ENCODE data around the gene ADIPOR2. TPM values are rescaled to one million over a fixed set of nuclear protein-coding genes. Genes with fewer than 3 reads are reported as not detected.

The ADIPOR2 gene
- polyA plus RNA-seq, 3 donors, result 3.9 to 14.6 (median 6.2) TPM

DNA sequence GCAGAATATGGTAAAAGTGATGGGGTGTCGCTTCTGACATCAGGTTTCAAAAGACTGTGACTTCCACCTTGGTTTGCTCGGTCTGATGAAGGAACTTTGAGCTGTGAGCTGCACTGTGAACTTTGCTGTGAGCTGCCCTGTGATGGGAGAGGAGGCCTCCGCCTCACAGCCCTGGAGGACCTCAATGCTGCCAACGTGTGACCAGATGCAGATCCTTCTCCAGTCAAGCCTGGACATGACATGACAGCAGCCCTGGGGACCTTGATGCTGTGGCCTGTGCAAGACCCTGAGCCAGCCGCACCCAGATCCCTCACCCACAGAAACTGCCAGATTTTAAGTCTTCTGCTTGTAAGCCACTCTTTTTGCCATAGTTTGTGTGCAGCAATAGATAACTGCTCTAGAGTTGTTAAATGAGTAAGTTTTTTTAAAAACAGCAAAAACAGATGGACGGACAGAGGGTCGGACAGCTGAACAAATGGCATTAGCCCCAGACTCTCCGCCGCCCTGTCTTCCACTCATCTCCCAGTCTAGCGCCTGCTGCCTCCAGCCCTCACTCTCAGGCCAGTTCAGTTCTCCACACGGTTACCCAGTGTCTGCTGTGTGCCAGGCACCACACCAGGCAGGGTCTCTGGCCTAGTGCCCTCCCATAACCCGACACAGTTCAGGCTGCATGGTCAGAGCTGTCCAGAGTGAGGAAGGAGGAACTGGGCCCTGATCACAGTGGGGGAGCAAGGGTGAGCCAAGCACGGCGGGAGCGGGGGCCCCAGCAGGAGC lies 116.4 kb downstream of the ADIPOR2 start:
- no peak for DNase-seq
- Mint-ChIP-seq H3K4me1 (peaks cover 61% of the 10 kb centered on the region), H3K9me3 (no peaks in the 10 kb centered on the region), H3K36me3 (peaks cover 7 to 8% of the 10 kb centered on the region in 2 donors), H3K27ac (peak overlapping the region in 6 of 7 donors; percentile 46 to 88 (median 66)), H3K4me3 (peak overlapping the region in 1 of 2 donors; percentile 16), H3K27me3 (ENCODE audit: low read depth in 3 of 3) (peaks cover 0 to 2% (median 0%) of the 10 kb centered on the region in 3 donors)
- Histone ChIP-seq H3K4me3 (replicated peaks in 1 of 3; ENCODE audit: low read depth in 2 of 3, low read length in 3 of 3) (no peak overlapping the region), H3K27ac (ENCODE audit: low read depth in 1 of 2, low read length in 2 of 2) (peak overlapping the region in 1 of 2 donors; percentile 24), H3K4me1 (ENCODE audit: control insufficient read depth in 1 of 2, insufficient read depth in 2 of 2, low read length in 2 of 2) (peaks cover 60 to 76% of the 10 kb centered on the region in 2 donors), H3K4me2 (replicated peaks; ENCODE audit: extremely low read depth, low read length, poor library complexity, severe bottlenecking) (no peak overlapping the region), H3K79me2 (ENCODE audit: insufficient read depth, low read length) (peaks cover 21% of the 10 kb centered on the region), H3K27me3 (ENCODE audit: control insufficient read depth in 2 of 2, insufficient read depth in 2 of 2, low read length in 2 of 2) (no peaks in the 10 kb centered on the region), H4K20me1 (ENCODE audit: insufficient read depth, low read length) (no peaks in the 10 kb centered on the region), H3K9ac (ENCODE audit: insufficient read depth, low read length, poor library complexity, severe bottlenecking) (no peak overlapping the region), H2AFZ (ENCODE audit: insufficient read depth, low read depth, low read length, poor library complexity, severe bottlenecking) (no peak overlapping the region), H3K36me3 (replicated peaks in 1 of 2; ENCODE audit: control insufficient read depth in 1 of 2, insufficient read depth in 2 of 2, low read length in 2 of 2) (no peaks in the 10 kb centered on the region), H3K9me3 (replicated peaks in 1 of 2; ENCODE audit: control insufficient read depth in 1 of 2, insufficient read depth in 1 of 2, low read length in 2 of 2) (no peaks in the 10 kb centered on the region)
- intact Hi-C loops (cut with micrococcal nuclease), result no loop called here
- TF ChIP-seq, protein P1, sequence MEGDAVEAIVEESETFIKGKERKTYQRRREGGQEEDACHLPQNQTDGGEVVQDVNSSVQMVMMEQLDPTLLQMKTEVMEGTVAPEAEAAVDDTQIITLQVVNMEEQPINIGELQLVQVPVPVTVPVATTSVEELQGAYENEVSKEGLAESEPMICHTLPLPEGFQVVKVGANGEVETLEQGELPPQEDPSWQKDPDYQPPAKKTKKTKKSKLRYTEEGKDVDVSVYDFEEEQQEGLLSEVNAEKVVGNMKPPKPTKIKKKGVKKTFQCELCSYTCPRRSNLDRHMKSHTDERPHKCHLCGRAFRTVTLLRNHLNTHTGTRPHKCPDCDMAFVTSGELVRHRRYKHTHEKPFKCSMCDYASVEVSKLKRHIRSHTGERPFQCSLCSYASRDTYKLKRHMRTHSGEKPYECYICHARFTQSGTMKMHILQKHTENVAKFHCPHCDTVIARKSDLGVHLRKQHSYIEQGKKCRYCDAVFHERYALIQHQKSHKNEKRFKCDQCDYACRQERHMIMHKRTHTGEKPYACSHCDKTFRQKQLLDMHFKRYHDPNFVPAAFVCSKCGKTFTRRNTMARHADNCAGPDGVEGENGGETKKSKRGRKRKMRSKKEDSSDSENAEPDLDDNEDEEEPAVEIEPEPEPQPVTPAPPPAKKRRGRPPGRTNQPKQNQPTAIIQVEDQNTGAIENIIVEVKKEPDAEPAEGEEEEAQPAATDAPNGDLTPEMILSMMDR (IDR thresholded peaks at IDR 0.05), result no peak
- 77% methylated on average over 13 of the region's 15 CpGs for WGBS (ENCODE audit: insufficient coverage)

DNA sequence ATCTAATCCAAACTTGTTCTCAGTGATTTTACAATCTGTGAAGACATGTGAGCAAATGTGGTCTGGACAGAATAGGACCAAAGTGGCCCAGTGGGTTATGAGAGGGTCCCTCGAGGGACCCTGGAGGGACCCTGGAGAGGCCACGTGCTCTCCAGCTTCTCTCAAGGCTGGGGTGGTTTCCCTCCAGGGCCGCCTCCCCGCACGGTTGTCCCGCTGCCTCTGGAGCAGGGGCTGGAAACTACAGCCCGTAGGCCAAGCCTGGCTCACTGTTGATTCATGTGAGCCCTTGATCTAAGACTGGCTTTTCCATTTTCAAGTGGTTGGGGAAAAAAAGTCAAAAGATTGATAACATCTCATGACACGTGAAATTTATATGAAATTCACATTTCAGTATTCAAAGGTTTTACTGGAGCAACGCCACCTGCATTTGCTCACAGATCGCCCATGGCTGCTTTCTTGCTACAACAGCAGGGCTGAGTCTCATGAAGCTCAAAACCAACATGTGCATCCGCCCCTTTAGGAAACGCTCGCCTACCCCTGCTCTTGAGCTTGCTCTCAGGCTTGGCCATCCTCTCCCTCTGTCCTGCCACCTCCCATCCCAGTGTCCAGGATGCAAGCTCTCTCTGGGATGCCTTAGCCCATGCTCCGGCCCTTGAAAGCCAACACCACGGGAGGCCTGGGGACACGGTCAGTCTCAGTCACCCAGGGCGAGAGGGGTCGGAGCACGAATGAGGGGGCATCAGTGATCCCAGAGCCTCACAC lies 117.3 kb downstream of the ADIPOR2 start:
- Histone ChIP-seq H3K9ac (ENCODE audit: insufficient read depth, low read length, poor library complexity, severe bottlenecking) (no peak overlapping the region), H3K27ac (ENCODE audit: low read depth in 1 of 2, low read length in 2 of 2) (no peak overlapping the region), H2AFZ (ENCODE audit: insufficient read depth, low read depth, low read length, poor library complexity, severe bottlenecking) (no peak overlapping the region), H3K79me2 (ENCODE audit: insufficient read depth, low read length) (peaks cover 21% of the 10 kb centered on the region), H4K20me1 (ENCODE audit: insufficient read depth, low read length) (no peaks in the 10 kb centered on the region), H3K4me2 (replicated peaks; ENCODE audit: extremely low read depth, low read length, poor library complexity, severe bottlenecking) (no peak overlapping the region), H3K27me3 (ENCODE audit: control insufficient read depth in 2 of 2, insufficient read depth in 2 of 2, low read length in 2 of 2) (no peaks in the 10 kb centered on the region), H3K36me3 (replicated peaks in 1 of 2; ENCODE audit: control insufficient read depth in 1 of 2, insufficient read depth in 2 of 2, low read length in 2 of 2) (no peaks in the 10 kb centered on the region), H3K4me3 (replicated peaks in 1 of 3; ENCODE audit: low read depth in 2 of 3, low read length in 3 of 3) (no peak overlapping the region), H3K4me1 (ENCODE audit: control insufficient read depth in 1 of 2, insufficient read depth in 2 of 2, low read length in 2 of 2) (peaks cover 69 to 85% of the 10 kb centered on the region in 2 donors), H3K9me3 (replicated peaks in 1 of 2; ENCODE audit: control insufficient read depth in 1 of 2, insufficient read depth in 1 of 2, low read length in 2 of 2) (no peaks in the 10 kb centered on the region)
- peak overlapping the region in 1 of 7 donors; percentile 53 for H3K27ac Mint-ChIP-seq
- intact Hi-C loops (cut with micrococcal nuclease), result no loop called here
- H3K4me3 Mint-ChIP-seq, result no peak overlapping the region
- peaks cover 70% of the 10 kb centered on the region for H3K4me1 Mint-ChIP-seq
- no peak for DNase-seq
- WGBS (ENCODE audit: insufficient coverage), result 98% methylated on average over 12 of the region's 19 CpGs
- H3K27me3 Mint-ChIP-seq (ENCODE audit: low read depth in 3 of 3), result peaks cover 0 to 2% (median 0%) of the 10 kb centered on the region in 3 donors
- H3K9me3 Mint-ChIP-seq, result no peaks in the 10 kb centered on the region
- TF ChIP-seq, protein P1 (IDR thresholded peaks at IDR 0.05), result no peak
- peaks cover 6 to 8% of the 10 kb centered on the region in 2 donors for H3K36me3 Mint-ChIP-seq
